RCC 7860 (cell line): ENCODE data around the gene PCSK6.
"Not testable (repeated sequence)": the region's sequence is repeated elsewhere in the genome, so short reads cannot be mapped to it uniquely, and the experiment has no call there.

Experiments used
- DNase-seq: peaks from one replicate; pipeline ENCODE4 v3.0.0-alpha.2; 2015; ENCODE audit warnings: low spot score
- FAIRE-seq: peaks from 2 replicates; lab custom pipeline; 2012; peaks lifted over from hg19 to GRCh38; lab: Jason Lieb, UNC

The PCSK6 gene

DNA sequence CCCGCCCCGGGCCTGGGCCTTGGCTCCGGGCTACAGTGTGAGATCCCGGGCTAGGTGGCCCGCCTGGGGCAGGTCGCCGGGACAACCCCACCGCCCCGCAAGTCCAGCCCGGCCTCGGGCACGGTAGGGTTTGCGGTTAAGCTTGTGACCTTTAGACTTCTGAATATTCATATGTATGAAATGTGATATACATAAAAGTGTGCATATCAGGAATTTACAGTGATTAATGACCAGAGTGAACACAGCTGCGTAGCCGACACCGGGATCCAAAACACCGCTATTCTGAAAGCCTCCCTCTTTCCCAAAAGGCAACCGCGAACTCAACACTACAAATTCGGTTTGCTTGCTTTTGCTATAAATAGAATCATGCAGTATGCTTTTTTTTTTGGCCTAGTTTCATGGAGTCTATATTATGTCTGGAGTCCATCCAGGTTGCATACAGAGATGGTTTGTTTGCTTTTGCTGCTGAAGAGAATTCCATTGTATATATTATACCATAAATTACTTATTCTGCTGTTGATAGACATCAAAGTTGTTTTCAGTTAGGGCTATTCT, 193.8 kb downstream of the PCSK6 start:
- FAIRE-seq: no peak

DNA sequence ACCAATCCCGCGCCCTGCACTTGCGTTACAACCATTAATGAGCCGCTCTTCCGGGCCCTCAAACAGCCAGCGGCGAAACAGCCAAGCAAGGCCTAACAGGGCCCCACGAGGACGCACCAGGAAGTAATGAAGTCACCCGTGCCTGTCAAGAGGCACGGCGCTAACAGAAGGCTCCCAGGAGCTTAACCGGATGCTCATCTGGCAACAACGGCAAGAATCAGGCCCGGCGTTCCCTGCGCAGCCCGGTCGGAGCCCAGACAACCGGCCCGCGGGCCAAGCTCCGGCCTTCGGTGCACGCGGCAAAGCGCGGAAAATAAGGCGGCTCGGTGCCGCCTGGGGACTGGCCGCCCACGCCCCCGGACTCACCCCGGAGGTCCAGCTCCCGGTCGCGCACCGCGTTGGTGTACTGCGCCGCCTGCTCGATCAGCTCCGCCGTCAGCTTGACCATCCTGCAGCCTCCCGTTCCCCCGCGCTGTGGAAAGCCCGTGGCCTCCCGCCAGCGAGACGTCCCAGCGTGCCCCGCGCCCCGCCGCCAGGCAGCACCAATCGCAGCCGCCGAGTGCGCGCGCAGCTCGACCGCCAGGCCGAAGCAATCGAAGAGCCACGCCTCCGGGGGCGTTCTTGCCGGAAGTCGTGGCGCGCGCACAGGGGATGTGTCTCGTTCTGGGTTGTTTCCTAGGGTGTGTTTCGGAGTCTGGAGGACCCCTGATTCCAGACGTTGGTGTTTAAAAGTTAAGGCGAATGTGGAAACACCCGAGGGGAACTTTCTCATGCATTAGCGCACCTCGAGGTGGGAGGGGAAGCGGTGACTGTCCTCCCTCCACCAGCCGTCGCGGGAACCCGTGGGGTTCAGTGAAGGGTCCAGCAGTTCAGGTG, 194.5 kb downstream of the PCSK6 start, which contains the start of gene SNRPA1:
Gene SNRPA1, minus strand, starts transcription at position 518 of the 876 bp plus-strand sequence. Its CDS starts 70 bp downstream, at position 448.
- DNase-seq (peak; percentile 80), FAIRE-seq (no peak)

More for the DNA sequence above, 193.8 kb downstream of the PCSK6 start:
- peak; percentile 9 for DNase-seq

DNA sequence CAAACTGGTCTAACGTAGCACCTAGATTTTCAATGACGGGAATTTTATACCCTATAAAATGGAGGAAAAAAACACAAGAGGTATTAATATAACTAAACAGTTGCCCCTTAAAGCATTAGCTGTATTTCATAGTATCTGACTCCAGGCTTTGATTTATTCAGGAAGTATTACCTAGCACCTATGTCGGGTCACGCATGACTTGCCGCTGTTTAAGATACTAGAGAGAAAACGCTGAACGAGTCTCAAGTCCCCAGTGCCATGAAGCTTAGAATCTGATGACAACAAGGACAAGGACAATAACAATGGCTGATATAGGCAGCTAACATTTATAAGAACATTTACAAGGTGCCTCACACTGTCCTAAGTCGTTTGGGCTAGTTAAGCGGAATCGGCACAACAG, 196.4 kb downstream of the PCSK6 start:
- FAIRE-seq (no peak), DNase-seq (no peak)

DNA sequence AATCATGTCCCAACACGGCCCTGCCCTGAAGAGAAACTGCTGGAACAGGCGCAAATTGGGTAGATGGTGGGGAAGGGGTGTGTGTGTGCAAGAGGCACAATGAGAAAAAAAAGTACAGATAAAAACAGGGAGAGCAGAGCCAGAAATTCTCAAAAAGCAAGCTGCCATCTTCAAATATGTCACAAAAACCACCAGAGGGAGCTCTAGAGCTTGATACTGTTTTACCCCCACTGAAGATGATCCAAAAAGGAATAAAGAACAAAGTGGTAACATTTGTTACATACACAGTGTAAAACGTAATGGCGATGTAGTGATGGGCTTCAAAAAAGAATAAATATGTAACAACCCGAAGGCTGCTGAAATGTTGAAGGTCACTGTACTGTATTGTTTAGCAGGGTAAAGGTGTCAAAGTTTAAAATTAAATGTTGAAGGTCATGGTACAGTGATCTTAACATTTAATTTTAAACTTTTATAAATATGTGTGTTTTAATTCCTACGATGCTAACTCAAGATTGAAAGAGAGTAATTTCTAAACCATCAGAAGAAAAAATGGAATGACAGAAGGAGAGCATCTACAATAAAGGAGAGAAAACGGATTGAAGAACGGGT, 200.5 kb downstream of the PCSK6 start:
- DNase-seq (peak; percentile 25), FAIRE-seq (peak; percentile 15)

DNA sequence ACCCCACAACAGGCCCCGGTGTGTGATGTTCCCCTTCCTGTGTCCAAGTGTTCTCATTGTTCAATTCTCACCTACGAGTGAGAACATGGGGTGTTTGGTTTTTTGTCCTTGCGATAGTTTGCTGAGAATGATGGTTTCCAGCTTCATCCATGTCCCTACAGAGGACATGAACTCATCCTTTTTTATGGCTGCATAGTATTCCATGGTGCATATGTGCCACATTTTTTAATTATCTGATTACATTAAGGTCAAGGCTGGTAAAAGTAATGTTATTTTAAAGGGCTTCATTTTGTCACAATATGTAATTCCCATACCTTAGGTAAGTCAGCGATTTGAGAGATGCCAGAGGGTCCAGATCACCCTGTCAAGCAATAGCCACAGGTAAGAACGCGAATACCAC, 202.2 kb downstream of the PCSK6 start:
- not testable (repeated sequence) for FAIRE-seq, DNase-seq

DNA sequence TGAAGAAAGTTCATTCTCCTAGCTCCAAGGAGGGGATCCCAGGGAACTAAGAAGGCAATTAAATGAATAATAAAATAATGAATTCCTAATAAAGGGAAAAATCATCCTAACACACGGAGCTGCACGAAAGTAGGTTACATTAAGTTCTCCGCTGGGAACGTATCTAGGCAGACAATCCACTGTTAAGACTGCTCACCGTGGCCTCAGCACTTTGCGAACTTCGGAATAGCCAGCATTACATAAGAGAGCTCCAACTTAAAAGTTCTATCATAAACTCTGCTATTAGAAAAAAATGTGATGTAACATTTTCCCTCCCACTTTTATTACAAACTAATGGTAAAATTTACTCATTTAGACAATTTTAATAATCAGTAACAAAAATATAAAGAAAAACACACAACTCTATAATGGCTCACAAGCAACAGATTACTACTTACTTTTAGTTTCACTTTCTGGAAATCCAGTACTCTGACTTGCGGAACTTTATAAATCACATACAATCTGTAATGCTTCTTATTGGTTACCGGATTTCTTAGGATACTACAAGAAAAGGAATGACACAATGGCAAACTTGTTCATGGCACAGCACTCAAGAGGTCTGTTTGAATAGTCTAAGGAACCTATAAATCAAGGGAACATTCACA, 202.9 kb downstream of the PCSK6 start:
- FAIRE-seq: no peak
- DNase-seq: no peak

DNA sequence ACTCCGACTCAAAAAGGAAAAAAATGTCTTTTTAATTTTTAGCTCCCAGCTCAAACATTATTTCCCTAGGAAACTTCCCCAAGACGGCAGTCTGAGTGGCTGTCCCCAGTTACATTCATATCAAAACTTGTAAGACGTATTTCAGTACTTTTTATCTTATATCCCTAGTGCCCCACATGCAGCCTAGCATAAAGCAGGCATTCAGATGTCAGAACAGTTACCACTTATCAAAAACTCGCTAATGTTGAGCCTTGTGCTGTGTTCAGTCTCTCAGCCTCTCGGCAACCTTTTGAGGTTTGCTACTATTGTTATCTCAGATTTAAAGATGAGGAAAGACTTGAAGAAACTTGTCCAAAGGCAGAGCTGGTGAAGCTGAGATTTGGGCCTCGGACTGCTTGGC, 205.6 kb downstream of the PCSK6 start:
- FAIRE-seq: no peak
- no peak for DNase-seq

DNA sequence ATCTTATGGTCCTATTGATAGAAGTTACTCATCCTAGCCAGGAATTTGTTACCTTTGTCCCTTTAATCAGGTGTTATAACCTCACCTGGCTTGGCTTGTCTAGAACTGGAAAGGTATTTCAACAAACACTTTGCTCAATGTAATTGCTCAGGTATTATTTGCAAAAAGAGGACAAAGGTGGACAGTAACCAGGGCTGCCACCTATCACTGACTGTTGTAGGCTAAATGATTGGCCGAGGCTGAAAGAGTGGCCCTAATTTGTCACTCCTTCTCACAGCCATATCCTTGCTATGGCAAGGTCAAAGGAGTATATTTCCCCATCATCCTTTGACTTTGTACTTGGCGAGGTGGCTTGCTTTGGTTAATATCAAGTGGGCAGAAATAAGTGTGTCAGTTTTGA, 209.5 kb downstream of the PCSK6 start:
- DNase-seq (no peak), FAIRE-seq (no peak)

DNA sequence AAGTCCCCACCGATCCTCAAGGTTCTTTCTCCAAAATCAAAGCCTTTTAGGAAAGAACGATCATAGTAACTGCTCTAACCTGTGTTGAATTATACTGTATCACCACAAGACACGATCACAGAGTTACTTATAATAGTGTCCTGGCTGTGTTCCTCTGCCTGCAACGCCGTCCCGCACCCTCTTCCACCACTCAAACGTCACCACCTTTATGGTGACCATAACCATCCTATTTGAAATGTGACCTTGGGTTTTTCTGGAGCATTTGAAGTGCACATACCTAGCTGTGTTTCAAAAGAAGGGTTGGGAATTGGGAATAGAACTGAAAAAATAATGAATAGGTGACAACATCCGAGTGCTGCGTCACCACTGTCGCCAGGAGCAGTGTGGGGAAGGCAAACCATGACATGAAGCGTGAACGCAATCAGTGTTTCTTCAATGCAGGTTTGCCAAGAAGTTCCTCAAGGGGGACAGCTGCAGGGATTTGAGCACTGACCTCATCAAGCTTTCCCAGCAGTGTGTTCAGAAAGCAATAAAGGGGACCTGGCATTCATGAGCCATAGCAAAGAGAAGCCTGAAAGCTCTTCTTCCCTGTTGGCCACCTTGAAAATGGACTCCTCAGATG, 211.5 kb downstream of the PCSK6 start:
- DNase-seq (no peak), FAIRE-seq (no peak)

DNA sequence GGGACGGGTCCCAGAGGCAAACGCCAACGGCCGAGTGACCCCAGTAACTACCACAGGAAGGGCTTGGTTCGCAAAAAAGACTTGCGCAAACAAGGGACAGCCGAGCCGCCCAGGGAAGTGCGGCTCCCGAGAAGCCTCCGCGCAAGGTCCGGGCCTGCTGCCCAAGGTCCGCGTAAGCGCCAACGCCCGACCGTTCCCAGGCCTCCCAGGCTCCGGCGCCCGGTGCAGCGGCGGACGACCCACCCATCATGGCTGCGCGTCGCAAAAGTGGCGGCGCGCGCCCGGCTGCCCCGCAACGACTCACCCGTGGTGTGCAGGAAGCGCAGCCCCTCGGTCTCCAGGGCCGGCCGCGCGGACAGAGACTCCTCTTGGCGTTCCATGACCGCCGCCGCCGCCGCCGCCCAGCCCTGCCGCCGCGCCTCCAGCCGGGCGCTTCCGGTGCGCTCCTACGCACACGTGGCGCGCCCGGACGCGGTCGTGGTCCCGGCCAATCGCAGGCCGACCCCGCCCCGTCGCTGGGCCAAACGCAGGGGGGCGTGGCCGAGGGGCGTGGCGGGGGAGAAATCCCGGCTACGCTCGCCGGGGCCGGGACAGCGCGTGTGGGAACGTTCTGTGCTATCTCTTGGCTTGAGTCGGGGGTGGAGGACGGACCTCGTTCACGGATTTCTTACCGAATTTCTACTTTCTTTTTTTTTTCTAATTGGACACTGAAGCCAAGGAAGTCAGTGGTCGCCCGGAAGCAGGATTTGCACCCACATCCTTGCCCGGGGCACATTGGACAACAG, 212.3 kb downstream of the PCSK6 start, which contains the start of gene SELENOS:
Gene SELENOS, minus strand, starts transcription at position 448 of the 785 bp plus-strand sequence. Its CDS starts 68 bp downstream, at position 380.
- peak; percentile 53 for DNase-seq
- FAIRE-seq: no peak

DNA sequence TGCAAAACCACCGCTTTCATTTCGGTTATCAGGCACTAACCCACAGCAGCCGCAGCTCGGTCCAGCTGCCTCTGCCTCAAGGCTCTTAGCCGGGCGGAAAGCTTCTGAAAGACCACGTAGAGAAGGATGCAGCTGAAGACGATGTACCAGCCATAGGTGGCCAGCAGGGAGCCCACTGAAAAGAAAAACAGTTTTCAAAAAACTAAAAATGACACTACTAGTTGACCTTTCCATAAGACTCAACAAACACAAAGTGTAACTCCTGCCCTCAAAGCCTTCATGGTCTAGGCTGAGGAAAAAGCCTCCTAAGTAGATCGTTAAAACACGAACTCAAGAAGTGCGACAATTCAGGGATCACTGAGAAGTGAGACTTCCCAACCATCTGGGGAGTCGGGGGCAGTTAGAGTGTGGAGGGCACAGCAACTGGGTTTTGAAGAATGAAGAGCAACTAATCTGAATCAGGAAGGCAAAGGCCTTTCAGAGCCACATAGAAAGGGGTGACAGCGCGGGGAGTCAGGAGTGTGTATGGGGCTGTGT, 212.9 kb downstream of the PCSK6 start:
- DNase-seq (peak; percentile 28), FAIRE-seq (no peak)

DNA sequence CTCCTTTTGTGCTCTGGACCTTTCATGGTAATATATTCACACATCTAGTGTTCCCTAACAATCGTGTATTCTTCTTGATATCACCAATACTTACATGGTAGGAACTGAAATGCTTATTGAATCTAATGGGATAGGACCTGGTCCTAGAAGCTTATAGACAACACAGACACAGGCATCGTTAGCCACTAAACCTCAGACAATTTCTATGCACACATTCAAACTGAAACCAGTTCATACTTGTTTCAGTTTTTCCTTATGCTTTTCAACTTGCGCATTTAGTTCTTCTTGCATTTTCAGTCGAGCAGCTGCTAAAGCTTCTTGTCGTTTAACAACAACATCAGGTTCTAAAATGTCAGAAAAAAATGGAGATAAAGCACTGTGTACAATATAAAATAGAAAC, 214.5 kb downstream of the PCSK6 start:
- DNase-seq: no peak

DNA sequence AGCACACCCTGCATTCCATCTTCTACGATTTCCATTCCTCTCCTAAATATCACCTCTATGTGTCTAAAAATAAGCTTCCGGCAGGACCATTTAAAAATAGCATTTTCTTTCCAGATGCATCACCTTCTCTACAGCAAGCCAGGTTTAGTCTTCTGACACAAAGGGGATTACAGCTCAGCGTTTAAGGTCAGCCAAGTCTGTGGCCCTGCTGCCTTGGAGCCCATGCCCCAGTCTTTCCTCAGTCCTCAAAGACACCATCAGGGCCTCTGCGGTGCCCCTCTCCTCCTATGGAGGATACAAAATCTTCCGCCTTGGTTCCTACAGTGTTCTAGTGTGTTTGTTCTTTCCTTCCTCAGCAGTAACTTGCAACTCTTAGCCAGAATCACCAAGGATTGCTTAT, 216.0 kb downstream of the PCSK6 start:
- FAIRE-seq: no peak
- no peak for DNase-seq

More for the DNA sequence above, 214.5 kb downstream of the PCSK6 start:
- no peak for FAIRE-seq

DNA sequence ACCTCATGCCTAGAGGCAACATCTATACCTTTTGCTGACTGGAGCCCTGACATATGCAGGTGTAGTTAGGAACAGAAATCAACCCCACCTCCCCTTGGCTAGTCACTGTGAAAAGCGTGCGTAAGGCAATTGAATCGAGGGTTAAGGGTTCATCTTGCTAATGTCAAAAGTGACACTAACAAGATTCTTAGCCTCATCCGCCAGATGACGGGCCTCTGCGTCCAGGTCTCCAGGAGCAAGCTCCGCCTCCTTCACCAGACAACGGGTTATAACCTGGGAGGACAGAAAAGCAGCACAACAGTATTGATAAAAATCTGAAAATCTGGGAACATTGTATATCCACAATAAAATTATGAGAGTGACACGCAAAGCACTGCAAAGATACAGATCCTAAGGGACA, 216.9 kb downstream of the PCSK6 start:
- no peak for DNase-seq
- FAIRE-seq: no peak

DNA sequence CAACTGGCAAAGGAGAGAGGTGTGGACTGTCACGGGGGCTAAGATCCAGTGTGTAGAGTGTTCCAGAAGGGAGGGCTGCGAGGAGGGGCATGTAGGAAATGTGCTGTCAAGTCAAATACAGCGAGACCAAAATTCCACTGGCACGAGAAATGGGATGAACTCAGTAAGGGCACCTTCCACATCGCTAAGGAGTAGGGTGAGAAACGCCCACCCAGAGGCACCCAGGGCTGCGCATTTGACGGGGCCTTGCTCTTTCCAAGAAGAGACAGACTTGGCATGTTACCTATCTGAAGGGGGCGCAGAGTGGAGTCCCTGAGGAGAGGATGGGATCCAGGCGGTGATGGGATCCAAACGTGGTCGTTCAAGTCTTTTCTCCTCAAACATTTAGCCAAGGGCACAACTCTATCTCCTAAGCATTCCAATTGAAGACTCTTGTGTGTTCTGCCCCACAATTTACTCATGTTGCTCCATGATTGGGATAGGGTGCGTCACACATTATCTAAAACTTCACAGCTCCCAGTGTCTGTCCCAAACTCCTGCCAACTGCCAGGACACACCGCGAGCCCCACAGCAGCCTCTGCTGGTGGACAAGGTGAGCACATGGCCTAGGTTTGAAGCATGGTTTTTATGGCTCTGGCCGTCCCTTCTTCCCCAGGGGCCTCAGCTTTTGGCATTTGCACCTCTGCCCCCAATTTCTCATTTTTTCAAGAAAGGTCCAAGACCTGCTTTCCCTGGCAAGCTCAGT, 219.9 kb downstream of the PCSK6 start:
- DNase-seq (no peak), FAIRE-seq (no peak)

DNA sequence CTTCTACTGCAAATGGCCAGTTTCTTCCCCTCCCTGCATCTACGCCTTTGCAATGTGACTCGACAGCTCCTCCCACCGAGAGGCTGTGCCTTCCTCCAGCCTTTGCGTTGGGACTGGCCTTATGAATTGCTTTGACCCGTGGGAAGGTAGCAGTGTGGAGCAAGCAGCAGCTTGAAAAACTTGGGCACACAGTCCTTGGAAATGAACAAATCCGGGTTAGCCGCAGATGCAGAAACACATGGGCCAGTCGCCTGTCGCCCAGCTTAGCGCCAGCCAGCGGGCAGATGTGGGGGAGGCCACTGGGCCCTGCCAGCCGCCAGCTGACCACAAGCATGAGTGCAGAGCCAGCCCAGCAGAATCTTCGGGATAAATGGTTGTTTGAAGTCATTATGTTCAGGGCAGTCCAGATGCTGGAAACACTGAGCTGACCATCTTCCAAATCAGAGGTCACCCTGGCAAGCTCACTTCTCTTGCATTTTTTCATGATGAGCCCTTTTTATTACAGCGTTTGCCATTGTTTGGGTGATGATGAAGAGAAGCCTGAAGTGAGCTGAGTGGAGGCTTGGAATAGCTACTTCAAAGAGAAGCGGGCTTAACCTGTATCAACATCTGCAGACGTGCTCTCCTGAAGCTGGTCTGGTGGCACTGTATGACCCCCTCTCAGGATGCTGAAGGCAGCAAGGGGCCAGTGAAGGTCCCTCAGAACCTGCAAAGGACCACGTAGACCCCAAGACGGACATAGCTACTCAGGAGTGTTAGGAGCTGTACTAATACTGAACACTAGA, 222.0 kb downstream of the PCSK6 start:
- peak; percentile 4 for DNase-seq
- FAIRE-seq: no peak

DNA sequence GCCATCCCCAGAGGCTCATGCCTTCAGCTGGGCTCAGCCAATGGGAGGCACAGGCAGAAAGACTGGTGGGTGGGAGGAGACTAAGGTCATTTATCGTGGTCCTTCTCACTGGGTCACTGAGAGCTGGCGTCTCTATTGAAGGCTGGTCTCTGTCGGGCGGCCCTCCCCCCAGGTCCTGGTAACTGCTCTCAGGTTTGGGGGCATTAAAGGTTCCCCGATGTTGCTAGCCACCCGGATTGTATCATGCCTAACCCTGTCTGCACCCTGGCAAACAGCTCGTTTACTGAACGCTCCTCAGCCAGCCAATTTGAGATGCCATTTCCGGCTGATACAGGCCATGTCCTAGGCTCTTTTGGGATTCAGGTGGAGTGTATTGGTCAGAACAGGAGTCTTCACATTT, 222.7 kb downstream of the PCSK6 start:
- FAIRE-seq (no peak), DNase-seq (no peak)

DNA sequence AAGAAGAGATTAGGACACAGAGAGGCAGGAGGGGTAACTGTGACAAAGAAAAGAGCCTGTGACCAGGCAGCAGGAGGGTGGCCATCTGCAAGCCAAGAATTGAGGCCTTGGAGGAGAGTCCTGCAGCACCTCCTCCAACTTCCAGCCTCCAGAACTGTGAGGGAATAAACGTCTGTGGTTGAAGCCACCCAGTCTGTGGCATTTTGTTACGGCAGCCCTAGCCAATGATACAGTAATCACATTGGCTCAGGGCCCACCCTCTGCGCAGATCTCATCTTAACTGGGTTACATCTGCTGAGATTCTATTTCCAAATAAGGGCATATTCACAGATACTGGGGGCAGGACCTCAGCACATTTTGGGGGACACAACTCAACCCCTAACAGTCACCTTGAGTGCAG, 223.5 kb downstream of the PCSK6 start:
- no peak for FAIRE-seq
- DNase-seq: no peak
